ENCODE results near the gene MCAM.

Gene MCAM

GRCh38 chr11:119322360-119322739 is 5.4 kb upstream of the MCAM start:
- Histone ChIP-seq H3K4me3 (ENCODE audit: low read depth, low read length) (peak overlapping the region; percentile 8; the same call in 1 of the 2 replicates), H3K36me3 (ENCODE audit: control insufficient read depth, insufficient read depth, low read length) (no peaks in the 10 kb centered on the region), H3K4me1 (ENCODE audit: control insufficient read depth, insufficient read depth, low read length) (peaks cover 44% of the 10 kb centered on the region), H3K27ac (ENCODE audit: low read depth, low read length) (no peak overlapping the region), H3K9ac (ENCODE audit: low read length) (no peak overlapping the region), H3K27me3 (ENCODE audit: control insufficient read depth, insufficient read depth, low read length) (no peaks in the 10 kb centered on the region), H3K9me3 (ENCODE audit: control insufficient read depth, insufficient read depth, low read depth, low read length) (no peaks in the 10 kb centered on the region)

DNA sequence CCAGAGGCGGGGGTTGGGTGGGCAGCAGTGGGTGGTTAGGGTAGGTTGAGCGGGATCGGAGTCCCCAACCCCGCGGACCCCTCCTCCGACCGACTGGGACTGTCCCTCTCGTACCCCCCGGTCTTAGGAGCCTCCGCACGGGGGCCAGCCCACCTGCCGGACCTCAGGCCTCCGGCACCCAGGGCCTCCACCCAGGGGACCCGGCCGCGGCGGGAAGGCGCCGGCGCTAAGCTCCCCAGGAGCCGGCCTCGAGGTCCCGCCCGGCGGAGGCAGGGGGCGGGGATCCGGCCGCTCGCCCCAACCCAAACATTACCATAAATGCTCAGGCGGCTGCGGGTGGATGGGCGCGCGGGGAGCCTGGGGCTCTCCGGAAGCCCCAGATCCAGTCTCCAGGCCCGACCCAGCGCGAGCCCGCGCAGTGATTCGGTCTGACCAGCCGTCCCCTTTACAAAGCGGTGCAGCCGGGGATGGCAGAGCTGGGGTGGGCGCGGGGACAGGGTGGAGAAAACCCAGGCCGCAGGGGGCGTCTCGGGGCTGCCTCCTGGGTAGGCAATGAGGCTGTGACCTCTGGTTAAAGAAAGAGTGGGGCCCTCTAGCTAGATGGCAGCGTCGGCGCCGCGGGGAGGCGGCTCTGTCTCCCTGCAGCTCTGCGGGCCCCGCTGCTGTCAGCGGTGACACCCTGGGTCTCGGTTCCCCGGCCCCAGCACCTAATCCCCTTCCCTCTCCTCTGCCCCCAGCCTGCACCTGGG is 4.0 kb upstream of the MCAM start:
- Histone ChIP-seq H3K36me3 (ENCODE audit: control insufficient read depth, insufficient read depth, low read length) (no peaks in the 10 kb centered on the region), H3K4me3 (ENCODE audit: low read depth, low read length) (peak overlapping the region; percentile 68), H3K27ac (ENCODE audit: low read depth, low read length) (peak overlapping the region; percentile 78; the same call in 1 of the 2 replicates), H3K4me1 (ENCODE audit: control insufficient read depth, insufficient read depth, low read length) (peaks cover 47% of the 10 kb centered on the region), H3K9ac (ENCODE audit: low read length) (peak overlapping the region; percentile 82), H3K9me3 (ENCODE audit: control insufficient read depth, insufficient read depth, low read depth, low read length) (no peaks in the 10 kb centered on the region), H3K27me3 (ENCODE audit: control insufficient read depth, insufficient read depth, low read length) (peaks cover 8% of the 10 kb centered on the region)

GRCh38 chr11:119320240-119320775 is 3.4 kb upstream of the MCAM start:
- H3K9ac ChIP-seq (ENCODE audit: low read length): peak overlapping the region; percentile 82
- H3K4me1 ChIP-seq (ENCODE audit: control insufficient read depth, insufficient read depth, low read length): peaks cover 53% of the 10 kb centered on the region
- H3K4me3 ChIP-seq (ENCODE audit: low read depth, low read length): peak overlapping the region; percentile 68
- H3K27ac ChIP-seq (ENCODE audit: low read depth, low read length): peak overlapping the region; percentile 78; the same call in 1 of the 2 replicates
- H3K9me3 ChIP-seq (ENCODE audit: control insufficient read depth, insufficient read depth, low read depth, low read length): no peaks in the 10 kb centered on the region
- H3K27me3 ChIP-seq (ENCODE audit: control insufficient read depth, insufficient read depth, low read length): peaks cover 14% of the 10 kb centered on the region
- H3K36me3 ChIP-seq (ENCODE audit: control insufficient read depth, insufficient read depth, low read length): no peaks in the 10 kb centered on the region

DNA sequence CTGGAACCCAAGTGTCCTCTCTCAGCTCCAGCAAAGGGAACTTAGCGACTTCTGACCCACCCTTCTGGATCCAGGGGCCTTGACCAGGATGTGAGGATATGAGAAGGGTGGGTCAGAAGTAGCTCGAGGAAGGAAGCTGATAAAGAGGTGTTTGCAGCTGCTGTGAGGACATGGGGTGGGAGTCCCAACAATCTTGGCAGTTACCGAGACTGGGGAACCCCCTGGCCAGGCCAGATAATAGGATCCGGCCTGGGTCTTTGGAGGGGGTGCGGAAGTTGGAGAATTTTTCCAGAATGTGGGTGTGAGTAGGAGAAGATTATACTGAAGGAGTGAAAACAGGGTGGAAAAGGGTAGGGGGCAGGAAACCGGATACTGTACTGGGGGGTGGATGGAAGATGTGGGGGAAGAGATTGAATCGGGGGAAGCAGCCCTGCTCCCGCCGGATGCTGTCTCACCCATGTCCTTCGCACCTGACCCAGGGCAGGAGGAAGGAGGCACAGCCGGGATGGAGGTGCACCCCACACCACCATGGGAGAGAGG is 2.8 kb upstream of the MCAM start:
- no peaks in the 10 kb centered on the region; the same call in 1 of the 2 replicates for H3K36me3 ChIP-seq (ENCODE audit: control insufficient read depth, insufficient read depth, low read length)
- H3K4me3 ChIP-seq (ENCODE audit: low read depth, low read length): peak overlapping the region; percentile 42; the same call in 1 of the 2 replicates
- peak overlapping the region; percentile 72; the same call in 1 of the 2 replicates for H3K27ac ChIP-seq (ENCODE audit: low read depth, low read length)
- H3K9ac ChIP-seq (ENCODE audit: low read length): peak overlapping the region; percentile 74
- peaks cover 58% of the 10 kb centered on the region for H3K4me1 ChIP-seq (ENCODE audit: control insufficient read depth, insufficient read depth, low read length)
- H3K9me3 ChIP-seq (ENCODE audit: control insufficient read depth, insufficient read depth, low read depth, low read length): no peaks in the 10 kb centered on the region
- H3K27me3 ChIP-seq (ENCODE audit: control insufficient read depth, insufficient read depth, low read length): peaks cover 15% of the 10 kb centered on the region

DNA sequence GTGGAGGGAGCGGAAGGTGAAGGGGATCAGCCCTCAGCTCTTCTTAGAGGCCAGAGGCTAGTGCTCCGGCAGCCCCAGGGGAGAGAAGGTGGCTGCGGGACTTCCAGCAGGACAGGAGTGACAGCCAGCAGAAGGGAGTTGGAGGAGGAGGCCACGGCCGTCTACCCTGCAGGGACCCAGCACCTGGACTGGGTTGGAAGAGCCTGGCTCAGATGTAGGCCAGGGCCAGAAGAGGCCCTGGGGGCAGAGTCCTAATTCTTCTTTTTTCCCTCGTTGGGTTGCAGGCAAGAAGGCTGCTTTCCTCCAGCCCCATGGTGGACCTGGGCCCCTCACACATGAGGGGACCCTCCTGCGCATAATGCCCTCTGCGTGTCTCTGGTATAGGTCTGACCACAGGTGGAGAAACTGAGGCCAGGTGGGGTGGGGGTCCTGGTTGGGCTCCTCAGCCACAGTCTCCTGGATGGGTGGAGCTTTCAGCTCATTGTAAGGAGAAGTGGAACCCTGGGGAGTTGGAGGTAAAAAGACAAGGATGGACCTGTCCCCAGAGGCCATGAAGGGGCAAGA is 2.3 kb upstream of the MCAM start:
- Histone ChIP-seq H3K4me1 (ENCODE audit: control insufficient read depth, insufficient read depth, low read length) (peaks cover 58% of the 10 kb centered on the region), H3K27ac (ENCODE audit: low read depth, low read length) (peak overlapping the region; percentile 72; the same call in 1 of the 2 replicates), H3K4me3 (ENCODE audit: low read depth, low read length) (peak overlapping the region; percentile 42; the same call in 1 of the 2 replicates)

DNA sequence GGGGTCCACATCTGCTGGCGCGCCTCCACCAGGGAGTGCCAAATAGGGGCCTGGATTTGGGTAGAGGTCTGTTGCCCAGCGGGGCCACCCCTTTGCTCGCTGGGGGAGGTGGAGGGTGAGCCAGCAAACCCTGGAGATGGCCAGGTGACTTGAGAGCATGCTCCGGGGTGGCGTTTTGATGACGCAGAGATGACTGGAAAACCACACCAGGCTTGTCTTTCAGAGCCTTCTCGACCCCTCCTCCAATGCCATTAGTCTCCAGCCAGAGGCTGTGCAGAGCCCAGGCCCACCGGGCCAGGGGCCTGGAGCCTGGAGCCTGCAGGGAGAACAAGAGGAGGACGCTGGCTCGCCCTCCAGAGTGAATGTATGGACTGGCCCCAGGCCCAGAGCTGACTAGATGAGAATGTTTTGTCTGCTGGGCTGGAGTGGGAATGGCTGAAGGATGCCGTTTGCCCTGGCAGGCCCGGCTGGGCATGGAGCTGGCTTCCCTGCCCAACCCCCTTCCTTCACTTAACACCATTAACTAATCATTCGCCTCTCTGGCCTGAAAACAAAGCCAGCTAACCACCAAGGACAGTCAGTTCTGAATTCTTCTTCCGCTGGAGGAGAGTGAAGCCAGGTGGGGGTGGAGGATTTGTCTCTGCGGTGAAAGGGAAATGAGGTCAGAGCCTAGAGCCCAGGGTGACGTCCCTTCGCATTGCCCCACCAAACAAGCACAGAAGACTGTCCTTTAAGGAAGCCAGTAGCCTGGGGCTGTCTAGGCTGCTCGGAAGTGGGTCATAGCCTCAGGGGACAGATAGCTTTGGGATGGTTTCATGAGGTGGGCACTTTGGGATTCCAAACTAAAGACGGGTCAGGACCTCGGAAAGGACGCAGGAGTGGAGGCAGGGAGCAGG is 1.6 kb upstream of the MCAM start:
- H3K27ac ChIP-seq (ENCODE audit: low read depth, low read length): peak overlapping the region; percentile 63; the same call in 1 of the 2 replicates
- H3K4me1 ChIP-seq (ENCODE audit: control insufficient read depth, insufficient read depth, low read length): peaks cover 52% of the 10 kb centered on the region
- H3K9me3 ChIP-seq (ENCODE audit: control insufficient read depth, insufficient read depth, low read depth, low read length): no peaks in the 10 kb centered on the region
- peaks cover 15% of the 10 kb centered on the region for H3K27me3 ChIP-seq (ENCODE audit: control insufficient read depth, insufficient read depth, low read length)
- H3K4me3 ChIP-seq (ENCODE audit: low read depth, low read length): peak overlapping the region; percentile 42; the same call in 1 of the 2 replicates
- H3K9ac ChIP-seq (ENCODE audit: low read length): peak overlapping the region; percentile 74
- peaks cover 12% of the 10 kb centered on the region for H3K36me3 ChIP-seq (ENCODE audit: control insufficient read depth, insufficient read depth, low read length)

More for the DNA sequence above, 2.3 kb upstream of the MCAM start:
- Histone ChIP-seq H3K27me3 (ENCODE audit: control insufficient read depth, insufficient read depth, low read length) (peaks cover 15% of the 10 kb centered on the region), H3K36me3 (ENCODE audit: control insufficient read depth, insufficient read depth, low read length) (peaks cover 5% of the 10 kb centered on the region), H3K9me3 (ENCODE audit: control insufficient read depth, insufficient read depth, low read depth, low read length) (no peaks in the 10 kb centered on the region), H3K9ac (ENCODE audit: low read length) (peak overlapping the region; percentile 74)

GRCh38 chr11:119317592-119318239 is 786 bp upstream of the MCAM start:
- peaks cover 19% of the 10 kb centered on the region for H3K36me3 ChIP-seq (ENCODE audit: control insufficient read depth, insufficient read depth, low read length)
- H3K4me3 ChIP-seq (ENCODE audit: low read depth, low read length): peak overlapping the region; percentile 42
- H3K4me1 ChIP-seq (ENCODE audit: control insufficient read depth, insufficient read depth, low read length): peaks cover 52% of the 10 kb centered on the region
- peaks cover 15% of the 10 kb centered on the region for H3K27me3 ChIP-seq (ENCODE audit: control insufficient read depth, insufficient read depth, low read length)
- H3K9ac ChIP-seq (ENCODE audit: low read length): peak overlapping the region; percentile 74
- H3K27ac ChIP-seq (ENCODE audit: low read depth, low read length): peak overlapping the region; percentile 63; the same call in 1 of the 2 replicates
- no peaks in the 10 kb centered on the region for H3K9me3 ChIP-seq (ENCODE audit: control insufficient read depth, insufficient read depth, low read depth, low read length)

GRCh38 chr11:119316016-119316728 is 758 bp downstream of the MCAM start:
- H3K27ac ChIP-seq (ENCODE audit: low read depth, low read length): no peak overlapping the region; the same call in 1 of the 2 replicates
- peak overlapping the region; percentile 78 for H3K9ac ChIP-seq (ENCODE audit: low read length)

DNA sequence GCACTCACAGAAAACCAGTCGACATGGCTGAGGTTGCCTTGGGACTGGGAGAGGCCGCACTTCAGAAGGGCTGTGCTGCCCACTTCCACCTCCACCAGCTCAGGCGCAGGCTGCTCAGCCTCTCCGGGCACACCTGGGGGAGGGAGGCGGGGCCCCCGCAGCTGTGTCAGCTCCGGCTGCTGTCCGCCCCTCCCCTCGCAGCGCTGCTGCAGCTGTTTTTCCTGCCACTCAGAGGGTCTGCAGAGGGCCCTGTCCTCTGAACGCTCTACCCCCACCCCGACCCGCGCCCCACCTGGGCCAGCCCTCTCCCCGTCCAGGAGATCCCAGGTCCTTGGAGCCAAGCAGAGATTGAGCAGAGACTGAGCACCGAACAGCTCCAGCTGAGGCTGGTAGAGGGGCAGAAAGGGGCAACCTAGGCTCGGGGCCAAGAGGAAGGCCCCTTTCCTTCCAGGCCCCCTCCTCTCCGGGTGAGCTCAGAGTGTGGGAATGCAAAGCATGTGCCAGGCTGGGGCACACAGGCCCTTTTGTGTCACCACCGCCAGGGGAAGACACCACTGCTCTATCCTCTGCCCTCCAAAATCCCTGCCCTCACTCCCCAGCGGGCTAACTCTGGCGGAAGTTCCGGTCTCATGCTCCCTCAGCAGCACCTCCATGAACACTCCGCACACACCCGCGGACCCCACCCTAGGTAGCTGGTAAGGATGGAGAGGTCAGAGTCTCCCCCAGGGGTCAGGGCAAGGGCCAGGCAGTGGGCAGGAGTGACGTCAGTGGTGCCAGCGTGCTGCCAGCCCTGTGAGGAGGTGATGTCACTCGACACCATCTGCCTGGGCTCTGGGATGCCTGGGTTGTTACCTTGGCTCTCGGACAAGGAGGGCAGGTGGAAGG is 1.6 kb downstream of the MCAM start:
- peak overlapping the region; percentile 78 for H3K9ac ChIP-seq (ENCODE audit: low read length)
- H3K4me3 ChIP-seq (ENCODE audit: low read depth, low read length): peak overlapping the region; percentile 63
- H3K36me3 ChIP-seq (ENCODE audit: control insufficient read depth, insufficient read depth, low read length): peaks cover 41% of the 10 kb centered on the region
- no peaks in the 10 kb centered on the region for H3K9me3 ChIP-seq (ENCODE audit: control insufficient read depth, insufficient read depth, low read depth, low read length)
- H3K27ac ChIP-seq (ENCODE audit: low read depth, low read length): no peak overlapping the region
- H3K4me1 ChIP-seq (ENCODE audit: control insufficient read depth, insufficient read depth, low read length): peaks cover 43% of the 10 kb centered on the region
- H3K27me3 ChIP-seq (ENCODE audit: control insufficient read depth, insufficient read depth, low read length): peaks cover 15% of the 10 kb centered on the region

More at GRCh38 chr11:119316016-119316728, 758 bp downstream of the MCAM start:
- H3K27me3 ChIP-seq (ENCODE audit: control insufficient read depth, insufficient read depth, low read length): peaks cover 15% of the 10 kb centered on the region
- H3K9me3 ChIP-seq (ENCODE audit: control insufficient read depth, insufficient read depth, low read depth, low read length): no peaks in the 10 kb centered on the region
- H3K4me1 ChIP-seq (ENCODE audit: control insufficient read depth, insufficient read depth, low read length): peaks cover 47% of the 10 kb centered on the region
- peak overlapping the region; percentile 63 for H3K4me3 ChIP-seq (ENCODE audit: low read depth, low read length)
- H3K36me3 ChIP-seq (ENCODE audit: control insufficient read depth, insufficient read depth, low read length): peaks cover 33% of the 10 kb centered on the region

Measured in HUES6 (cell line).